MM.1S (cell line): ENCODE data around the gene MED13L.

Experiments
- CTCF ChIP-seq: fragments of 300-600 bp; sonication (generic); IDR thresholded peaks from 2 replicates; pipeline ENCODE4 v1.5.1; 2016; ENCODE audit warnings: antibody characterized with exemption, low read length, mixed read lengths
- EZH2 ChIP-seq: fragments of 300-600 bp; sonication (generic); optimal IDR thresholded peaks from 2 replicates; pipeline ENCODE3; 2017; ENCODE audit warnings: low read depth, mild to moderate bottlenecking, antibody characterized with exemption, low read length, mixed read lengths

GRCh38 chr12:116226026-116226425 is 51.5 kb downstream of the MED13L start:
- TF ChIP-seq CTCF (no peak), EZH2 (no peak)
